Measurements from ENCODE around the gene GNG14. TPM values are rescaled to one million over a fixed set of nuclear protein-coding genes. Genes with fewer than 3 reads are reported as not detected.
A peak's percentile ranks its signal among the peaks of the same experiment; 100 is the strongest.

The GNG14 gene
- total RNA-seq, 3 donors from 2014 or later (not counting 1 experiment from before 2014, with no cell fraction given): not detected

GRCh38 chr19:12668346-12668745, 19.5 kb upstream of the GNG14 start:
- no peaks in the 10 kb centered on the region for H3K36me3 Mint-ChIP-seq
- Histone ChIP-seq H3K4me3 (ENCODE audit: low read length) (peak overlapping the region; percentile 84), H3K4me1 (ENCODE audit: control insufficient read depth, insufficient read depth, low read length) (peaks cover 59% of the 10 kb centered on the region), H3K27ac (ENCODE audit: low read length) (peak overlapping the region; percentile 96), H3K9me3 (ENCODE audit: control insufficient read depth, insufficient read depth, low read length) (no peaks in the 10 kb centered on the region), H3K27me3 (ENCODE audit: control insufficient read depth, insufficient read depth, low read length) (no peaks in the 10 kb centered on the region), H3K36me3 (ENCODE audit: control insufficient read depth, insufficient read depth, low read length) (peaks cover 16% of the 10 kb centered on the region)
- DNase-seq: no peak
- no peaks in the 10 kb centered on the region for H3K9me3 Mint-ChIP-seq
- H3K27me3 Mint-ChIP-seq (ENCODE audit: low read depth in 2 of 2): no peaks in the 10 kb centered on the region
- no peak for TF ChIP-seq CTCF (IDR thresholded peaks at IDR 0.05)
- ATAC-seq: no peak
- WGBS (ENCODE audit: insufficient coverage): 92% methylated on average over 8 of the region's 8 CpGs
- peak overlapping the region; percentile 98 for H3K27ac Mint-ChIP-seq
- H3K4me3 Mint-ChIP-seq: peak overlapping the region; percentile 97
- intact Hi-C loops (cut with micrococcal nuclease): loop anchor here (5.0 kb wide), 1 partner anchor 54 kb away; the partner anchor contains the start of gene TNPO2
- peaks cover 47 to 61% of the 10 kb centered on the region in 2 donors for H3K4me1 Mint-ChIP-seq

GRCh38 chr19:12668932-12669269, 18.9 kb upstream of the GNG14 start:
- H3K4me3 ChIP-seq (ENCODE audit: low read length): peak overlapping the region; percentile 84
- H3K27me3 ChIP-seq (ENCODE audit: control insufficient read depth, insufficient read depth, low read length): no peaks in the 10 kb centered on the region
- peak overlapping the region; percentile 96 for H3K27ac ChIP-seq (ENCODE audit: low read length)
- H3K27me3 Mint-ChIP-seq (ENCODE audit: low read depth in 2 of 2): no peaks in the 10 kb centered on the region
- DNase-seq (peak; percentile 73 to 87), ATAC-seq (peak; percentile 49 to 70 (median 59))
- peaks cover 48 to 64% of the 10 kb centered on the region in 2 donors for H3K4me1 Mint-ChIP-seq
- peak overlapping the region; percentile 98 for H3K27ac Mint-ChIP-seq
- peak overlapping the region; percentile 97 for H3K4me3 Mint-ChIP-seq
- intact Hi-C loops (cut with micrococcal nuclease): loop anchor here (1.0 to 5.0 kb wide), 3 partner anchors 12 to 59 kb away; partner anchors contain the start of genes DHPS, TNPO2, ZNF490 and ZNF791
- peaks cover 58% of the 10 kb centered on the region for H3K4me1 ChIP-seq (ENCODE audit: control insufficient read depth, insufficient read depth, low read length)
- peaks cover 12% of the 10 kb centered on the region for H3K36me3 ChIP-seq (ENCODE audit: control insufficient read depth, insufficient read depth, low read length)
- H3K36me3 Mint-ChIP-seq: no peaks in the 10 kb centered on the region
- no peaks in the 10 kb centered on the region for H3K9me3 ChIP-seq (ENCODE audit: control insufficient read depth, insufficient read depth, low read length)
- under 1% methylated on average over 24 of the region's 24 CpGs for WGBS (ENCODE audit: insufficient coverage)
- no peaks in the 10 kb centered on the region for H3K9me3 Mint-ChIP-seq
- no peak for TF ChIP-seq CTCF (IDR thresholded peaks at IDR 0.05)

- Mint-ChIP-seq H3K36me3 (no peaks in the 10 kb centered on the region), H3K27ac (peak overlapping the region; percentile 98), H3K27me3 (ENCODE audit: low read depth in 2 of 2) (no peaks in the 10 kb centered on the region), H3K4me3 (peak overlapping the region; percentile 97), H3K4me1 (peaks cover 54 to 65% of the 10 kb centered on the region in 2 donors), H3K9me3 (no peaks in the 10 kb centered on the region)
- peak overlapping the region; percentile 96 for H3K27ac ChIP-seq (ENCODE audit: low read length)
- H3K27me3 ChIP-seq (ENCODE audit: control insufficient read depth, insufficient read depth, low read length): no peaks in the 10 kb centered on the region
- no peak for TF ChIP-seq CTCF (IDR thresholded peaks at IDR 0.05)
- H3K4me3 ChIP-seq (ENCODE audit: low read length): peak overlapping the region; percentile 84
- peaks cover 52% of the 10 kb centered on the region for H3K4me1 ChIP-seq (ENCODE audit: control insufficient read depth, insufficient read depth, low read length)
- intact Hi-C loops (cut with micrococcal nuclease): loop anchor here (1.0 to 10.0 kb wide), 4 partner anchors 12 to 125 kb away; partner anchors contain the start of genes DHPS, JUNB, TNPO2 and ZNF490
- H3K36me3 ChIP-seq (ENCODE audit: control insufficient read depth, insufficient read depth, low read length): peaks cover 14% of the 10 kb centered on the region
- ATAC-seq: peak; percentile 40 to 67 (median 47)
- under 1% methylated on average over 64 of the region's 64 CpGs for WGBS (ENCODE audit: insufficient coverage)
- H3K9me3 ChIP-seq (ENCODE audit: control insufficient read depth, insufficient read depth, low read length): no peaks in the 10 kb centered on the region
- peak; percentile 76 to 89 for DNase-seq
Observed at GRCh38 chr19:12669270-12670158, 18.3 kb upstream of the GNG14 start.

All from natural killer cell (primary cell).